HEK293 (cell line): ENCODE data around the gene PACSIN3.
A peak's percentile ranks its signal among the peaks of the same experiment; 100 is the strongest.

Experiments
- CTCF ChIP-seq: fragments of 450-650 bp; formaldehyde crosslinking; IDR thresholded peaks from 2 replicates; pipeline ENCODE4 v1.5.1; 2016; ENCODE audit warnings: missing biosample characterization, missing genetic modification characterization
- GFI1B ChIP-seq: fragments of 450-650 bp; formaldehyde crosslinking; IDR thresholded peaks from 2 replicates; pipeline ENCODE4 v1.5.1; 2016; ENCODE audit warnings: missing biosample characterization, missing genetic modification characterization
- GLIS2 ChIP-seq: fragments of 450-650 bp; formaldehyde crosslinking; IDR thresholded peaks from 2 replicates; pipeline ENCODE4 v1.5.1; 2016; ENCODE audit warnings: missing biosample characterization, missing genetic modification characterization
- KLF17 ChIP-seq: fragments of 450-650 bp; formaldehyde crosslinking; IDR thresholded peaks from 2 replicates; pipeline ENCODE4 v1.5.1; 2016; ENCODE audit warnings: missing biosample characterization, missing genetic modification characterization
- MEIS1 ChIP-seq: sonication (generic); formaldehyde crosslinking; IDR thresholded peaks from 2 replicates; pipeline ENCODE4 v1.8.1; 2022; ENCODE audit warnings: missing genetic modification reagents, mild to moderate bottlenecking, borderline replicate concordance
- PRDM10 ChIP-seq: fragments of 450-650 bp; formaldehyde crosslinking; IDR thresholded peaks from 2 replicates; pipeline ENCODE4 v1.5.1; 2016; ENCODE audit warnings: missing biosample characterization, missing genetic modification characterization
- PRDM6 ChIP-seq: fragments of 450-650 bp; formaldehyde crosslinking; IDR thresholded peaks from 2 replicates; pipeline ENCODE4 v1.5.1; 2017; ENCODE audit warnings: missing biosample characterization, missing genetic modification characterization
- RBAK ChIP-seq: fragments of 450-650 bp; formaldehyde crosslinking; IDR thresholded peaks from 2 replicates; pipeline ENCODE4 v1.5.1; 2016; ENCODE audit warnings: missing biosample characterization, missing genetic modification characterization
- ZBTB17 ChIP-seq: fragments of 450-650 bp; formaldehyde crosslinking; IDR thresholded peaks from 2 replicates; pipeline ENCODE4 v1.5.1; 2016; ENCODE audit warnings: missing biosample characterization, missing genetic modification characterization
- ZBTB48 ChIP-seq: fragments of 450-650 bp; formaldehyde crosslinking; IDR thresholded peaks from 2 replicates; pipeline ENCODE4 v1.5.1; 2016; ENCODE audit warnings: missing biosample characterization, missing genetic modification characterization
- ZIC2 ChIP-seq: fragments of 450-650 bp; formaldehyde crosslinking; IDR thresholded peaks from 2 replicates; pipeline ENCODE4 v1.5.1; 2016; ENCODE audit warnings: missing biosample characterization, missing genetic modification characterization
- ZNF112 ChIP-seq: fragments of 450-650 bp; formaldehyde crosslinking; IDR thresholded peaks from 2 replicates; pipeline ENCODE4 v1.5.0; 2017; ENCODE audit warnings: missing biosample characterization, missing genetic modification characterization
- ZNF433 ChIP-seq: fragments of 450-650 bp; formaldehyde crosslinking; IDR thresholded peaks from 2 replicates; pipeline ENCODE4 v1.5.1; 2016; ENCODE audit warnings: missing biosample characterization, missing genetic modification characterization, low read depth
- ZNF561 ChIP-seq: fragments of 450-650 bp; IDR thresholded peaks from 2 replicates; pipeline ENCODE4 v1.5.1; 2018; ENCODE audit warnings: missing biosample characterization, missing genetic modification characterization, borderline replicate concordance
- ZNF629 ChIP-seq: fragments of 450-650 bp; formaldehyde crosslinking; IDR thresholded peaks from 2 replicates; pipeline ENCODE4 v1.5.1; 2017; ENCODE audit warnings: missing biosample characterization, missing genetic modification characterization
- ZNF658 ChIP-seq: fragments of 450-650 bp; formaldehyde crosslinking; IDR thresholded peaks from 2 replicates; pipeline ENCODE4; 2016; ENCODE audit warnings: missing biosample characterization, missing genetic modification characterization
- ZNF701 ChIP-seq: fragments of 450-650 bp; formaldehyde crosslinking; IDR thresholded peaks from 2 replicates; pipeline ENCODE4 v1.5.1; 2016; ENCODE audit warnings: missing biosample characterization, missing genetic modification characterization
- ZNF791 ChIP-seq: fragments of 450-650 bp; formaldehyde crosslinking; IDR thresholded peaks from 2 replicates; pipeline ENCODE4 v1.5.1; 2016; ENCODE audit warnings: missing biosample characterization, missing genetic modification characterization
- TF ChIP-seq, protein P1 (sequence below): fragments of 450-650 bp; formaldehyde crosslinking; IDR thresholded peaks from 2 replicates; pipeline ENCODE4 v1.5.1; 2016; ENCODE audit warnings: missing biosample characterization, missing genetic modification characterization
- TF ChIP-seq, protein P2 (sequence below): fragments of 450-650 bp; IDR thresholded peaks from 2 replicates; pipeline ENCODE4 v1.5.1; 2018; ENCODE audit warnings: missing biosample characterization, missing genetic modification characterization
- TF ChIP-seq, protein P3 (sequence below): IDR thresholded peaks from 2 replicates; pipeline ENCODE4 v1.6.1; 2011; ENCODE audit warnings: mild to moderate bottlenecking, low read depth, low read length, borderline replicate concordance

Gene PACSIN3

DNA sequence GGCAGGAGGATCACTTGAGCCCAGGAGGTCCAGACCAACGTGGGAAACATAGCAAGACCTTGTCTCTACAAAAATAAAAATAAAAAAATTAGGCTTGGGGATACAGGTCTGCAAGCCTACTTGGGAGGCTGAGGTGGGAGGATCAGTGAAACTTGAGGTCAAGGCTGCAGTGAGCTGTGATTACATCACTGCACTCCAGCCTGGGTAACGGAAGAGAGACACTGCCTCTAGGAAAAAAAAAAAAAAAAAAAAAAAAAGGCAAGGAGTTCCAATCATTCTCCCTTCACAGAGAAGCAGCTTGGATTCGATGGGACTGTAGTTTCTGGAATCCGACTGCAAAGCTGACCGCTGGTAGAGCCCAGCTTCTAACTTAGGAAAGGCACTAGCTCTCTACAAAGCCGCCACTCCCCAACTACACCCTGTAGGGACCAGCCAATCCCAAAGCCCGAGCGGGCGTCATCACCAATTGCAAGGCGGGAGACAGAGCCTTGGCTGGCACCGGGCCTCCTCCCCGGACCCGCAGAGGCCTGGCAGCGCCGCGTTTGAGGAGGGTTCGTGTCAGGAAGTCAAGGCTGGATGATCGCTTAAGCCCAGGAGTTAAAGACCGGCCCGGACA, 27.8 kb upstream of the PACSIN3 start (continued):
- TF ChIP-seq PRDM6 (tag by site-specific recombination) (no peak), KLF17 (tag by site-specific recombination) (no peak; the same call in none of the 2 replicates), ZNF112 (tag by site-specific recombination) (no peak), ZNF791 (tag by site-specific recombination) (no peak), ZNF561 (tag by site-specific recombination) (no peak; the same call in 1 of the 2 replicates), ZNF629 (tag by site-specific recombination) (0 out of 2 replicates have a peak, but pooled peaks have one; percentile 50), ZBTB48 (tag by site-specific recombination) (no peak), ZNF658 (tag by site-specific recombination) (no peak), GFI1B (tag by site-specific recombination) (no peak), PRDM10 (peak; percentile 28; the same call in 1 of the 2 replicates), CTCF (tag by site-specific recombination) (no peak), ZIC2 (tag by site-specific recombination) (no peak), RBAK (no peak), ZNF433 (tag by site-specific recombination) (no peak), ZNF701 (tag by site-specific recombination) (no peak), MEIS1 (CRISPR knock-in tag) (no peak), GLIS2 (tag by site-specific recombination) (no peak), ZBTB17 (tag by site-specific recombination) (peak; percentile 70)
- TF ChIP-seq, protein P1, sequence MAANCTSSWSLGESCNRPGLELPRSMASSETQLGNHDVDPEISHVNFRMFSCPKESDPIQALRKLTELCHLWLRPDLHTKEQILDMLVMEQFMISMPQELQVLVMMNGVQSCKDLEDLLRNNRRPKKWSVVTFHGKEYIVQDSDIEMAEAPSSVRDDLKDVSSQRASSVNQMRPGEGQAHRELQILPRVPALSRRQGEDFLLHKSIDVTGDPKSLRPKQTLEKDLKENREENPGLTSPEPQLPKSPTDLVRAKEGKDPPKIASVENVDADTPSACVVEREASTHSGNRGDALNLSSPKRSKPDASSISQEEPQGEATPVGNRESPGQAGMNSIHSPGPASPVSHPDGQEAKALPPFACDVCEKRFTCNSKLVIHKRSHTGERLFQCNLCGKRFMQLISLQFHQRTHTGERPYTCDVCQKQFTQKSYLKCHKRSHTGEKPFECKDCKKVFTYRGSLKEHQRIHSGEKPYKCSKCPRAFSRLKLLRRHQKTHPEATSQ (tag by site-specific recombination) = no peak
- TF ChIP-seq, protein P2, sequence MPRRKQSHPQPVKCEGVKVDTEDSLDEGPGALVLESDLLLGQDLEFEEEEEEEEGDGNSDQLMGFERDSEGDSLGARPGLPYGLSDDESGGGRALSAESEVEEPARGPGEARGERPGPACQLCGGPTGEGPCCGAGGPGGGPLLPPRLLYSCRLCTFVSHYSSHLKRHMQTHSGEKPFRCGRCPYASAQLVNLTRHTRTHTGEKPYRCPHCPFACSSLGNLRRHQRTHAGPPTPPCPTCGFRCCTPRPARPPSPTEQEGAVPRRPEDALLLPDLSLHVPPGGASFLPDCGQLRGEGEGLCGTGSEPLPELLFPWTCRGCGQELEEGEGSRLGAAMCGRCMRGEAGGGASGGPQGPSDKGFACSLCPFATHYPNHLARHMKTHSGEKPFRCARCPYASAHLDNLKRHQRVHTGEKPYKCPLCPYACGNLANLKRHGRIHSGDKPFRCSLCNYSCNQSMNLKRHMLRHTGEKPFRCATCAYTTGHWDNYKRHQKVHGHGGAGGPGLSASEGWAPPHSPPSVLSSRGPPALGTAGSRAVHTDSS (tag by site-specific recombination) = no peak
- TF ChIP-seq, protein P3, sequence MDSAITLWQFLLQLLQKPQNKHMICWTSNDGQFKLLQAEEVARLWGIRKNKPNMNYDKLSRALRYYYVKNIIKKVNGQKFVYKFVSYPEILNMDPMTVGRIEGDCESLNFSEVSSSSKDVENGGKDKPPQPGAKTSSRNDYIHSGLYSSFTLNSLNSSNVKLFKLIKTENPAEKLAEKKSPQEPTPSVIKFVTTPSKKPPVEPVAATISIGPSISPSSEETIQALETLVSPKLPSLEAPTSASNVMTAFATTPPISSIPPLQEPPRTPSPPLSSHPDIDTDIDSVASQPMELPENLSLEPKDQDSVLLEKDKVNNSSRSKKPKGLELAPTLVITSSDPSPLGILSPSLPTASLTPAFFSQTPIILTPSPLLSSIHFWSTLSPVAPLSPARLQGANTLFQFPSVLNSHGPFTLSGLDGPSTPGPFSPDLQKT = no peak
- TF ChIP-seq, all 188 proteins: peak for 12
